Measurements from ENCODE around the gene HNRNPL.

DNA sequence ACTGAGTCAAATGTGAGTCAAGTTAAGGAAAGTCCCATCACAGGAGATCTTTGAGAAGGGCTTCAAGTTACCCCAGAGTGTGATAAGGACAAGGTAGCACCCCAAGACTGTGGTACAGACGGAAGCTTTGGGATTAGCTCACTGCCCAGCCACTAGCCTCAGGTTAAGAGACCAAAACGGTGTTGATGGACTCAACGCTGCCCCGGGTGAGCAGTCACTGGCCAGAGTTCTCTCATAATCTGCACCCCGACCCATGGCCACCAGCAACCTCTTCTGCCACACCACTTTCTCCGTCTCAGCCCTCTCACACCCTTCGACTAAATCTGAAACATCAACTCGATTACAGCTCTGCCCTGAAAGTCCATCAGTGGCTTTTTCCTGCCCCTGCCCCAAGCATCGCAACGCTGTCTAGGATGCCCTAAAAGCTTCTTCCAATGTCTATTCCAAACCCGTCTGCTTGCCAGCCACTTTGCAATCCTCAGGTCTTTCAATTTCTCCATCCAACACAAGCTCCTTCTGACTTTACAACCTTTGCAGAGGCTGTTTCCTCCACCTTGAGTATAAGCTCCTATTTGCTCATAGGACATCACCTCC, 5.6 kb downstream of the HNRNPL start:
- no peak for TF ChIP-seq POLR2A (IDR thresholded peaks at IDR 0.05)
- TF ChIP-seq, protein P1, sequence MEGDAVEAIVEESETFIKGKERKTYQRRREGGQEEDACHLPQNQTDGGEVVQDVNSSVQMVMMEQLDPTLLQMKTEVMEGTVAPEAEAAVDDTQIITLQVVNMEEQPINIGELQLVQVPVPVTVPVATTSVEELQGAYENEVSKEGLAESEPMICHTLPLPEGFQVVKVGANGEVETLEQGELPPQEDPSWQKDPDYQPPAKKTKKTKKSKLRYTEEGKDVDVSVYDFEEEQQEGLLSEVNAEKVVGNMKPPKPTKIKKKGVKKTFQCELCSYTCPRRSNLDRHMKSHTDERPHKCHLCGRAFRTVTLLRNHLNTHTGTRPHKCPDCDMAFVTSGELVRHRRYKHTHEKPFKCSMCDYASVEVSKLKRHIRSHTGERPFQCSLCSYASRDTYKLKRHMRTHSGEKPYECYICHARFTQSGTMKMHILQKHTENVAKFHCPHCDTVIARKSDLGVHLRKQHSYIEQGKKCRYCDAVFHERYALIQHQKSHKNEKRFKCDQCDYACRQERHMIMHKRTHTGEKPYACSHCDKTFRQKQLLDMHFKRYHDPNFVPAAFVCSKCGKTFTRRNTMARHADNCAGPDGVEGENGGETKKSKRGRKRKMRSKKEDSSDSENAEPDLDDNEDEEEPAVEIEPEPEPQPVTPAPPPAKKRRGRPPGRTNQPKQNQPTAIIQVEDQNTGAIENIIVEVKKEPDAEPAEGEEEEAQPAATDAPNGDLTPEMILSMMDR (IDR thresholded peaks at IDR 0.05) = no peak
- TF ChIP-seq EP300 (IDR thresholded peaks at IDR 0.05) = no peak
